Gastrocnemius medialis (tissue), 4 donors: ENCODE results near the gene EMILIN2. TPM values are rescaled to one million over a fixed set of nuclear protein-coding genes. Genes with fewer than 3 reads are reported as not detected.

Source experiments
- ATAC-seq, 2 donors: fragments of 150-250 bp; one replicate each; pipeline ENCODE4 v1.9.1; 2016
- DNase-seq, 2 donors: peaks; one replicate each; pipeline ENCODE4 v3.0.0-alpha.2; 2019
- H3K27ac ChIP-seq, 4 donors: fragments of 200-600 bp; sonication (generic); 1 replicate in 1 of 4; 2 replicates in 3 of 4; pipeline ENCODE4 v1.5.1; 2016 to 2018; ENCODE audit warnings: mild to moderate bottlenecking in 2 of 4, moderate library complexity in 1 of 4
- H3K27me3 ChIP-seq, 3 donors: fragments of 200-600 bp; sonication (generic) in 2 of 3; 1 replicate in 1 of 3; 2 replicates in 2 of 3; pipeline versions ENCODE4 v1.5.1 to v1.6.0; 2016 to 2019; ENCODE audit warnings: mild to moderate bottlenecking in 1 of 3, moderate library complexity in 1 of 3
- H3K36me3 ChIP-seq, 2 donors: fragments of 200-600 bp; sonication (generic) in 1 of 2; one replicate each; pipeline ENCODE4 v1.5.1; 2017 to 2018
- H3K4me1 ChIP-seq, 2 donors: fragments of 200-600 bp; sonication (generic) in 1 of 2; one replicate each; pipeline ENCODE4 v1.5.1; 2016 to 2017; ENCODE audit warnings: mild to moderate bottlenecking in 2 of 2
- H3K4me3 ChIP-seq, 4 donors: fragments of 200-600 bp; sonication (generic) in 3 of 4; 1 replicate in 1 of 4; 2 replicates in 3 of 4; pipeline ENCODE4 v1.5.1; 2016 to 2019; ENCODE audit warnings: mild to moderate bottlenecking in 2 of 4
- H3K9me3 ChIP-seq, 3 donors: fragments of 200-600 bp; sonication (generic) in 2 of 3; 1 replicate in 1 of 3; 2 replicates in 2 of 3; pipeline ENCODE4 v1.5.1; 2016 to 2019
- POLR2A ChIP-seq, 2 donors: fragments of 450-650 bp; IDR thresholded peaks; one replicate each; pipeline ENCODE4 v1.6.1; 2017; ENCODE audit warnings: antibody characterized with exemption in 2 of 2, mild to moderate bottlenecking in 2 of 2, moderate library complexity in 2 of 2
- in situ Hi-C, 4 donors: fragments of 200-750 bp; cut with MboI; loops; one replicate each; pipeline versions ENCODE4 v1.15.0 to v1.8.0; 2017; ENCODE audit warnings: low sequenced_read_pairs in 4 of 4
- intact Hi-C: fragments of 100-400 bp; cut with DNase I; formaldehyde crosslinking; loops from one replicate; pipeline ENCODE4 v1.15.1; 2023; ENCODE audit warnings: low total_unique reads
- total RNA-seq, 4 donors: library from RNA; depleted of rRNA; stranded (reverse); fragments of >200 nt; gene quantifications; one replicate each; pipeline versions ENCODE4 v1.1.0 to v1.2.3, GENCODE V29; 2016
- TF ChIP-seq, protein P1 (sequence below), 5 experiments: fragments of 450-650 bp in 3 of 5; fragments of 200-600 bp in 2 of 5; sonication (generic) in 2 of 5; IDR thresholded peaks in 4 of 5; conservative IDR thresholded peaks in 1 of 5; 1 replicate in 4 of 5; 2 replicates in 1 of 5; pipeline ENCODE4 v1.5.1; 2016 to 2019; ENCODE audit warnings: antibody characterized with exemption in 5 of 5, mild to moderate bottlenecking in 3 of 5, moderate library complexity in 3 of 5

The EMILIN2 gene
- total RNA-seq, 4 donors from 2014 or later: 1.9 to 10.5 (median 5.6) TPM

- no peaks in the 10 kb centered on the region for H3K36me3 ChIP-seq
- TF ChIP-seq POLR2A (IDR thresholded peaks at IDR 0.05): no peak
- TF ChIP-seq, protein P1, sequence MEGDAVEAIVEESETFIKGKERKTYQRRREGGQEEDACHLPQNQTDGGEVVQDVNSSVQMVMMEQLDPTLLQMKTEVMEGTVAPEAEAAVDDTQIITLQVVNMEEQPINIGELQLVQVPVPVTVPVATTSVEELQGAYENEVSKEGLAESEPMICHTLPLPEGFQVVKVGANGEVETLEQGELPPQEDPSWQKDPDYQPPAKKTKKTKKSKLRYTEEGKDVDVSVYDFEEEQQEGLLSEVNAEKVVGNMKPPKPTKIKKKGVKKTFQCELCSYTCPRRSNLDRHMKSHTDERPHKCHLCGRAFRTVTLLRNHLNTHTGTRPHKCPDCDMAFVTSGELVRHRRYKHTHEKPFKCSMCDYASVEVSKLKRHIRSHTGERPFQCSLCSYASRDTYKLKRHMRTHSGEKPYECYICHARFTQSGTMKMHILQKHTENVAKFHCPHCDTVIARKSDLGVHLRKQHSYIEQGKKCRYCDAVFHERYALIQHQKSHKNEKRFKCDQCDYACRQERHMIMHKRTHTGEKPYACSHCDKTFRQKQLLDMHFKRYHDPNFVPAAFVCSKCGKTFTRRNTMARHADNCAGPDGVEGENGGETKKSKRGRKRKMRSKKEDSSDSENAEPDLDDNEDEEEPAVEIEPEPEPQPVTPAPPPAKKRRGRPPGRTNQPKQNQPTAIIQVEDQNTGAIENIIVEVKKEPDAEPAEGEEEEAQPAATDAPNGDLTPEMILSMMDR (IDR thresholded peaks at IDR 0.05 in 4 of 5, conservative IDR thresholded peaks at IDR 0.05 in 1 of 5): no peak
- no peaks in the 10 kb centered on the region for H3K9me3 ChIP-seq
- no peak overlapping the region for H3K4me3 ChIP-seq
- in situ Hi-C loops (no loop called here), intact Hi-C loops (no loop called here)
- no peaks in the 10 kb centered on the region for H3K27me3 ChIP-seq
- H3K4me1 ChIP-seq: peaks cover 31 to 38% of the 10 kb centered on the region in 2 donors
- H3K27ac ChIP-seq: no peak overlapping the region
- ATAC-seq (no peak), DNase-seq (no peak)
Measured at GRCh38 chr18:2963048-2963447, 116.2 kb downstream of the EMILIN2 start.

DNA sequence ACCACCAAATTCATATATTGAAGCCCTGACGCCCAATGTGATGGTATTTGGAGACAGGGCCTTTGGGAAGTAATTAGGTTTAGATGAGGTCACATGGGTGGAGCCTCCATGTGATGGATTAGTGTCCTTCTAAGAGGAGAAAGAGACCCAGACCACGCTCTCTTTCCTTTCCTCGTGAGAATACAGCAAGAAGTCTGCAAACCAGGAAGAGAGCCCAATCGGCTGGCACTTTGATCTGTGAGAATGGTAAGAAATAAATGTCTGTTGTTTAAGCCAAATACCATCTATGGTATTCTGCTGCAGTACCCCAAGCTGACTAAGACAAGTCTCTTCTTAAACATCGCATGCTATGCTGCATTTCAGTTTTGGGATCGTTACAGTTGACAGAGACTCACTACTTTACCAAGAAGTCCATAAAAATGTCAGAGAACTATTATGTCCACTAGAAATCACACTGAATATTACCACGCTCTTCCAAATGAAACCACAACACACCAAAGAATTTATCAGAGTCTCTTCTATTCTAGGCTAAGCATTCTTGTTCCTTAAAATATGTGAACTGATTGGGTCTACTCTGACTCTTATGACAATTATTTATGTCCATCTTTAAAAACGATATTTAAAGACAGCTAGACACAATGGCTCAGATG is 117.7 kb downstream of the EMILIN2 start:
- no peaks in the 10 kb centered on the region for H3K36me3 ChIP-seq
- H3K9me3 ChIP-seq: no peaks in the 10 kb centered on the region
- peaks cover 19 to 31% of the 10 kb centered on the region in 2 donors for H3K4me1 ChIP-seq
- no peaks in the 10 kb centered on the region for H3K27me3 ChIP-seq
- intact Hi-C loops (no loop called here), in situ Hi-C loops (no loop called here)
- no peak overlapping the region for H3K4me3 ChIP-seq
- DNase-seq (no peak), ATAC-seq (no peak)
- TF ChIP-seq POLR2A (IDR thresholded peaks at IDR 0.05): no peak
- TF ChIP-seq, protein P1 (IDR thresholded peaks at IDR 0.05 in 4 of 5, conservative IDR thresholded peaks at IDR 0.05 in 1 of 5): no peak
- H3K27ac ChIP-seq: no peak overlapping the region

Other genes with a start within 250 kb of the EMILIN2 start
- gene SMCHD1, start 191.3 kb upstream of the EMILIN2 start, total RNA-seq: 10 to 100 TPM; 16.2 to 43.6 (median 22.7) TPM
- 1 to 10 TPM; 4.9 to 9.1 (median 8.2) TPM for gene LPIN2, start 166.1 kb downstream of the EMILIN2 start, total RNA-seq